ENCODE data around the gene JOSD2. TPM values are rescaled to one million over a fixed set of nuclear protein-coding genes. Genes with fewer than 3 reads are reported as not detected.

Gene JOSD2
- polyA plus RNA-seq, 6 donors from 2014 or later, result 9.8 to 20.7 (median 12.2) TPM

- H3K36me3 Mint-ChIP-seq, result peaks cover 0 to 24% of the 10 kb centered on the region in 2 donors
- H3K27ac Mint-ChIP-seq, result no peak overlapping the region
- peaks cover 0 to 5% (median 0%) of the 10 kb centered on the region in 7 donors for H3K9me3 Mint-ChIP-seq
- DNase-seq, result no peak
- H3K4me1 Mint-ChIP-seq, result peaks cover 14 to 26% (median 25%) of the 10 kb centered on the region in 3 donors
- H3K27me3 Mint-ChIP-seq, result peaks cover 46 to 85% (median 81%) of the 10 kb centered on the region in 3 donors
- peak overlapping the region in 1 of 8 donors; percentile 66 for H3K4me3 Mint-ChIP-seq
- ATAC-seq (ENCODE audit: low read depth in 2 of 2), result no peak
These were observed 40.8 kb upstream of the JOSD2 start for GRCh38 chr19:50551715-50552187.

GRCh38 chr19:50551034-50551714 lies 40.2 kb upstream of the JOSD2 start:
- H3K9me3 Mint-ChIP-seq, result peaks cover 0 to 5% (median 0%) of the 10 kb centered on the region in 7 donors
- ATAC-seq (ENCODE audit: low read depth in 2 of 2) (no peak), DNase-seq (no peak)
- peaks cover 0 to 24% of the 10 kb centered on the region in 2 donors for H3K36me3 Mint-ChIP-seq
- no peak overlapping the region for H3K27ac Mint-ChIP-seq
- H3K27me3 Mint-ChIP-seq, result peaks cover 46 to 83% (median 78%) of the 10 kb centered on the region in 3 donors
- H3K4me1 Mint-ChIP-seq, result peaks cover 8 to 21% (median 20%) of the 10 kb centered on the region in 3 donors
- peak overlapping the region in 1 of 8 donors; percentile 66 for H3K4me3 Mint-ChIP-seq

- Mint-ChIP-seq H3K4me1 (peaks cover 8 to 19% (median 17%) of the 10 kb centered on the region in 3 donors), H3K36me3 (peaks cover 0 to 24% of the 10 kb centered on the region in 2 donors), H3K27me3 (peaks cover 45 to 77% (median 73%) of the 10 kb centered on the region in 3 donors), H3K27ac (peak overlapping the region in 1 of 6 donors; percentile 12), H3K9me3 (peaks cover 0 to 5% (median 0%) of the 10 kb centered on the region in 7 donors), H3K4me3 (no peak overlapping the region)
- no peak for DNase-seq
- ATAC-seq (ENCODE audit: low read depth in 2 of 2), result no peak
These were observed 39.6 kb upstream of the JOSD2 start for GRCh38 chr19:50550594-50550966.

GRCh38 chr19:50549927-50550593 lies 39.1 kb upstream of the JOSD2 start:
- peaks cover 8 to 14% (median 12%) of the 10 kb centered on the region in 3 donors for H3K4me1 Mint-ChIP-seq
- no peak overlapping the region for H3K4me3 Mint-ChIP-seq
- no peak for ATAC-seq (ENCODE audit: low read depth in 2 of 2)
- peaks cover 40 to 72% (median 67%) of the 10 kb centered on the region in 3 donors for H3K27me3 Mint-ChIP-seq
- peaks cover 0 to 5% (median 0%) of the 10 kb centered on the region in 7 donors for H3K9me3 Mint-ChIP-seq
- H3K27ac Mint-ChIP-seq, result peak overlapping the region in 1 of 6 donors; percentile 38
- H3K36me3 Mint-ChIP-seq, result peaks cover 0 to 24% of the 10 kb centered on the region in 2 donors
- no peak for DNase-seq

GRCh38 chr19:50549059-50549926 lies 38.3 kb upstream of the JOSD2 start:
- no peak overlapping the region for H3K4me3 Mint-ChIP-seq
- H3K27me3 Mint-ChIP-seq, result peaks cover 34 to 64% (median 60%) of the 10 kb centered on the region in 3 donors
- peaks cover 0 to 5% (median 0%) of the 10 kb centered on the region in 7 donors for H3K9me3 Mint-ChIP-seq
- H3K4me1 Mint-ChIP-seq, result peaks cover 8 to 14% (median 10%) of the 10 kb centered on the region in 3 donors
- no peak for DNase-seq
- peaks cover 0 to 24% of the 10 kb centered on the region in 2 donors for H3K36me3 Mint-ChIP-seq
- H3K27ac Mint-ChIP-seq, result no peak overlapping the region
- ATAC-seq (ENCODE audit: low read depth in 2 of 2), result no peak

- Mint-ChIP-seq H3K4me3 (no peak overlapping the region), H3K9me3 (peaks cover 0 to 3% (median 0%) of the 10 kb centered on the region in 7 donors), H3K27me3 (peaks cover 29 to 56% (median 51%) of the 10 kb centered on the region in 3 donors), H3K36me3 (peaks cover 0 to 19% of the 10 kb centered on the region in 2 donors), H3K27ac (no peak overlapping the region), H3K4me1 (peaks cover 8 to 14% (median 10%) of the 10 kb centered on the region in 3 donors)
- ATAC-seq (ENCODE audit: low read depth in 2 of 2) (no peak), DNase-seq (no peak)
These were observed 37.4 kb upstream of the JOSD2 start for GRCh38 chr19:50548191-50549058.

- Mint-ChIP-seq H3K27me3 (peaks cover 21 to 47% (median 43%) of the 10 kb centered on the region in 3 donors), H3K36me3 (peaks cover 0 to 11% of the 10 kb centered on the region in 2 donors), H3K27ac (no peak overlapping the region), H3K9me3 (peaks cover 0 to 3% (median 0%) of the 10 kb centered on the region in 7 donors), H3K4me3 (no peak overlapping the region), H3K4me1 (peaks cover 6 to 12% (median 8%) of the 10 kb centered on the region in 3 donors)
- ATAC-seq (ENCODE audit: low read depth in 2 of 2) (no peak), DNase-seq (no peak)
These were observed 36.6 kb upstream of the JOSD2 start for GRCh38 chr19:50547385-50548190.

GRCh38 chr19:50546527-50547221 lies 35.7 kb upstream of the JOSD2 start:
- DNase-seq (no peak), ATAC-seq (ENCODE audit: low read depth in 2 of 2) (no peak)
- peaks cover 0 to 5% of the 10 kb centered on the region in 2 donors for H3K36me3 Mint-ChIP-seq
- peaks cover 0 to 4% (median 0%) of the 10 kb centered on the region in 3 donors for H3K4me1 Mint-ChIP-seq
- H3K9me3 Mint-ChIP-seq, result peaks cover 0 to 2% (median 0%) of the 10 kb centered on the region in 7 donors
- H3K27me3 Mint-ChIP-seq, result peaks cover 15 to 38% (median 34%) of the 10 kb centered on the region in 3 donors
- no peak overlapping the region for H3K27ac Mint-ChIP-seq
- H3K4me3 Mint-ChIP-seq, result no peak overlapping the region

GRCh38 chr19:50542943-50543342 lies 32.0 kb upstream of the JOSD2 start:
- H3K4me1 Mint-ChIP-seq, result no peaks in the 10 kb centered on the region
- ATAC-seq (ENCODE audit: low read depth in 2 of 2) (no peak), DNase-seq (no peak)
- H3K27ac Mint-ChIP-seq, result no peak overlapping the region
- peaks cover 0 to 10% (median 9%) of the 10 kb centered on the region in 3 donors for H3K27me3 Mint-ChIP-seq
- no peak overlapping the region for H3K4me3 Mint-ChIP-seq
- no peaks in the 10 kb centered on the region for H3K36me3 Mint-ChIP-seq
- H3K9me3 Mint-ChIP-seq, result peaks cover 0 to 2% (median 0%) of the 10 kb centered on the region in 7 donors

GRCh38 chr19:50537769-50538230 lies 26.8 kb upstream of the JOSD2 start:
- Mint-ChIP-seq H3K36me3 (peaks cover 5 to 10% of the 10 kb centered on the region in 2 donors), H3K27ac (no peak overlapping the region), H3K9me3 (peaks cover 5 to 12% (median 8%) of the 10 kb centered on the region in 7 donors), H3K4me1 (no peaks in the 10 kb centered on the region), H3K4me3 (no peak overlapping the region), H3K27me3 (peaks cover 9 to 24% (median 15%) of the 10 kb centered on the region in 3 donors)
- ATAC-seq (ENCODE audit: low read depth in 2 of 2), result peak; percentile 53 to 62
- DNase-seq, result peak; percentile 32

GRCh38 chr19:50537306-50537685 lies 26.3 kb upstream of the JOSD2 start:
- H3K4me1 Mint-ChIP-seq, result no peaks in the 10 kb centered on the region
- no peak for ATAC-seq (ENCODE audit: low read depth in 2 of 2)
- peaks cover 9 to 17% (median 13%) of the 10 kb centered on the region in 7 donors for H3K9me3 Mint-ChIP-seq
- no peak overlapping the region for H3K4me3 Mint-ChIP-seq
- H3K27me3 Mint-ChIP-seq, result peaks cover 15 to 29% (median 17%) of the 10 kb centered on the region in 3 donors
- no peak for DNase-seq
- H3K36me3 Mint-ChIP-seq, result peaks cover 10 to 15% of the 10 kb centered on the region in 2 donors
- no peak overlapping the region for H3K27ac Mint-ChIP-seq

Measured in naive B cell (primary cell).